NK-92 treated with Interleukin-12 subunit alpha and Interleukin-12 subunit beta, amount 100 ng/mL, for 24 hours (cell line): ENCODE data around the gene TAAR5.
"Not testable (repeated sequence)": the region's sequence is repeated elsewhere in the genome, so short reads cannot be mapped to it uniquely, and the experiment has no call there.

Experiments used
- DNase-seq: peaks from one replicate; lab custom pipeline; 2025; lab: John Stamatoyannopoulos, UW

TAAR5 gene

DNA sequence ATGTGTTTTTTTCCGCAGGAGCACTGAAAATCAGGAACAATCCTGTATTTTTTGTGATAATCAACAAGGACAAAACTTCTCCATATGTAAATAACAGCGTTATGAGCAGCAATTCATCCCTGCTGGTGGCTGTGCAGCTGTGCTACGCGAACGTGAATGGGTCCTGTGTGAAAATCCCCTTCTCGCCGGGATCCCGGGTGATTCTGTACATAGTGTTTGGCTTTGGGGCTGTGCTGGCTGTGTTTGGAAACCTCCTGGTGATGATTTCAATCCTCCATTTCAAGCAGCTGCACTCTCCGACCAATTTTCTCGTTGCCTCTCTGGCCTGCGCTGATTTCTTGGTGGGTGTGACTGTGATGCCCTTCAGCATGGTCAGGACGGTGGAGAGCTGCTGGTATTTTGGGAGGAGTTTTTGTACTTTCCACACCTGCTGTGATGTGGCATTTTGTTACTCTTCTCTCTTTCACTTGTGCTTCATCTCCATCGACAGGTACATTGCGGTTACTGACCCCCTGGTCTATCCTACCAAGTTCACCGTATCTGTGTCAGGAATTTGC, 19.2 kb downstream of the TAAR5 start, which contains the start of gene TAAR6:
Gene TAAR6, plus strand, starts transcription at position 102 of the 557 bp plus-strand sequence. Its CDS starts 0 bp downstream, at position 102.
- DNase-seq = no peak

- DNase-seq = no peak
Observed at GRCh38 chr6:132569170-132569569, 20.4 kb downstream of the TAAR5 start.

DNA sequence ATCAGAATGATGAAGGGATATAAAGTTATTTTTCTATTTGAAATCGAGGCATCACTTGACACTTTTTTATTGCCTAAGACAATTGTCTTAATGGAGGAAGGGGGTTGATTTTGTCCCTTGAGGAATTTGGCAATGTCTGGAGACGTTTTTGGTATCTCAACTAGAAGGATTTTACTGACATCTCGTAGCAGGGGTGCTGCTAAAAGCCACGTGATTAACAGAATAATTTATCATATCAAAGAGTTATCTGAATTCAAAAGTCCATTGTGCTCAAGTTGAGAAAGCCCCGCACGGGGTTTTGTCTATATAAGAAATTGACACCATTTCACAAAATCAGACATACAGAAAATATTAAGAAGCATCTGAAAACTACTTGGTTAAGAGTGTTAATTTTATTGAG, 20.9 kb downstream of the TAAR5 start:
- DNase-seq = no peak

- no peak for DNase-seq
Observed at GRCh38 chr6:132567566-132567965, 22.0 kb downstream of the TAAR5 start.

GRCh38 chr6:132566404-132566803, 23.1 kb downstream of the TAAR5 start:
- DNase-seq = no peak

DNA sequence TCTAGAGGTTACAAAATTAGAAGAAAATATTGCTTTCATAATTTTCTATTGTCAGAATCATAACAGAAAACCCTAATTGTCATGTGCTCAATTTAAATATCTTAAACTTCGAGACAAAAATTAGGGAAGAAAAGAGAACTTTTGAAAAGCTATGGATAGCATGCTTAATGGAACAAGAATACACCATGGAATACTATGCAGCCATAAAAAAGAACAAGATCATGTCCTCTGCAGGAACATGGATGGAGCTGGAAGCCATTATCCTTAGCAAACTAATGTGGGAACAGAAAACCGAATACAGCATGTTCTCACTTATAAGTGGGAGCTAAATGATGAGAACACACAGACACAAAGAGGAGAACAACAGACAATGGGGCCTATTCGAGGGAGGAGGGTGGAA, 29.5 kb downstream of the TAAR5 start:
- not testable (repeated sequence) for DNase-seq

GRCh38 chr6:132552372-132552771, 37.2 kb downstream of the TAAR5 start, which contains the start of gene TAAR8:
Gene TAAR8, plus strand, starts transcription at chr6:132552672. Its CDS starts 21 bp downstream, at chr6:132552693.
- no peak for DNase-seq

DNA sequence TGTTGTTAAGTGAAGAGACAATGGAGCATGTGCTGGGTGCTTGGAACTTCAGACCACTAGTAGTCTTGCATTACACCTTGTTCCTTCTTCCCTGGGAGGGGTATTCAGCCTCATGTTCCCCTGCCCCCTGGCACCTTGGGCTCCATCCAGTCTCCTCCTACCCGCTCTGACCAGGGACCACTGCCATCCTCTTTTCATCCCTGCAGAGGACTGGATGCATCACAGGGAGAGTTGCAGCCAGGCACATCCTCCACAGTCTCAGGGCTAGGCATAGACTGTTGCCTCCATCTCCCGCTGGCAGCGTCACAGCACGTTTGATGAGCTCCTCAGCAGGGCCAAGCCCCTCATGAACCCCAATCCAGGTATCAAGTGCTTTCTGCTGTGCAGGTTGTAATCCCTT, 38.3 kb downstream of the TAAR5 start:
- DNase-seq = no peak

- DNase-seq = no peak
Observed at GRCh38 chr6:132548746-132549463, 40.6 kb downstream of the TAAR5 start.

- DNase-seq = no peak
Observed at GRCh38 chr6:132544826-132545225, 44.7 kb downstream of the TAAR5 start.
